ENCODE measurements around the gene CACNB3.
"Not testable (repeated sequence)": the region's sequence is repeated elsewhere in the genome, so short reads cannot be mapped to it uniquely, and the experiment has no call there.

The CACNB3 gene

GRCh38 chr12:48854932-48855331 lies 36.6 kb downstream of the CACNB3 start:
- DNase-seq (ENCODE audit: low read depth, low spot score) = not testable (repeated sequence)

- DNase-seq (ENCODE audit: low read depth, low spot score) = no peak
Measured at GRCh38 chr12:48856379-48856778, 38.1 kb downstream of the CACNB3 start.

GRCh38 chr12:48857278-48857994 lies 39.1 kb downstream of the CACNB3 start:
- no peak for DNase-seq (ENCODE audit: low read depth, low spot score)

GRCh38 chr12:48858043-48858442 lies 39.7 kb downstream of the CACNB3 start:
- no peak for DNase-seq (ENCODE audit: low read depth, low spot score)

- DNase-seq (ENCODE audit: low read depth, low spot score) = no peak
Measured at GRCh38 chr12:48859607-48860006, 41.3 kb downstream of the CACNB3 start.

GRCh38 chr12:48860236-48860635 lies 41.9 kb downstream of the CACNB3 start:
- DNase-seq (ENCODE audit: low read depth, low spot score) = not testable (repeated sequence)

- no peak for DNase-seq (ENCODE audit: low read depth, low spot score)
Measured at GRCh38 chr12:48861111-48861510, 42.8 kb downstream of the CACNB3 start.

GRCh38 chr12:48862760-48863159 lies 44.5 kb downstream of the CACNB3 start:
- DNase-seq (ENCODE audit: low read depth, low spot score) = no peak

- DNase-seq (ENCODE audit: low read depth, low spot score) = no peak
Measured at GRCh38 chr12:48863291-48863690, 45.0 kb downstream of the CACNB3 start.

- peak; percentile 57 for DNase-seq (ENCODE audit: low read depth, low spot score)
Measured at GRCh38 chr12:48865281-48866051, 47.2 kb downstream of the CACNB3 start, which contains the start of gene RND1. RND1 (minus strand) TSS chr12:48865870; CDS start chr12:48865767, 103 bp downstream.

GRCh38 chr12:48866052-48866711 lies 47.9 kb downstream of the CACNB3 start:
- no peak for DNase-seq (ENCODE audit: low read depth, low spot score)

- no peak for DNase-seq (ENCODE audit: low read depth, low spot score)
Measured at GRCh38 chr12:48868451-48868850, 50.2 kb downstream of the CACNB3 start.

- no peak for DNase-seq (ENCODE audit: low read depth, low spot score)
Measured at GRCh38 chr12:48869191-48869590, 50.9 kb downstream of the CACNB3 start.

GRCh38 chr12:48873096-48873495 lies 54.8 kb downstream of the CACNB3 start:
- no peak for DNase-seq (ENCODE audit: low read depth, low spot score)

GRCh38 chr12:48873534-48873933 lies 55.2 kb downstream of the CACNB3 start:
- not testable (repeated sequence) for DNase-seq (ENCODE audit: low read depth, low spot score)

GRCh38 chr12:48875944-48876515 lies 57.7 kb downstream of the CACNB3 start:
- DNase-seq (ENCODE audit: low read depth, low spot score) = no peak

Data from brain pericyte (primary cell).